Raji (cell line): ENCODE measurements around the gene LENG9.

Source experiments
- POLR2A ChIP-seq: IDR thresholded peaks from 2 replicates; pipeline ENCODE4 v1.6.1; 2011; ENCODE audit warnings: low read depth, low read length, control low read depth; ENCODE audit not compliant: insufficient read depth

Gene LENG9

GRCh38 chr19:54418030-54418929 is 45.3 kb downstream of the LENG9 start:
- no peak for TF ChIP-seq POLR2A

DNA sequence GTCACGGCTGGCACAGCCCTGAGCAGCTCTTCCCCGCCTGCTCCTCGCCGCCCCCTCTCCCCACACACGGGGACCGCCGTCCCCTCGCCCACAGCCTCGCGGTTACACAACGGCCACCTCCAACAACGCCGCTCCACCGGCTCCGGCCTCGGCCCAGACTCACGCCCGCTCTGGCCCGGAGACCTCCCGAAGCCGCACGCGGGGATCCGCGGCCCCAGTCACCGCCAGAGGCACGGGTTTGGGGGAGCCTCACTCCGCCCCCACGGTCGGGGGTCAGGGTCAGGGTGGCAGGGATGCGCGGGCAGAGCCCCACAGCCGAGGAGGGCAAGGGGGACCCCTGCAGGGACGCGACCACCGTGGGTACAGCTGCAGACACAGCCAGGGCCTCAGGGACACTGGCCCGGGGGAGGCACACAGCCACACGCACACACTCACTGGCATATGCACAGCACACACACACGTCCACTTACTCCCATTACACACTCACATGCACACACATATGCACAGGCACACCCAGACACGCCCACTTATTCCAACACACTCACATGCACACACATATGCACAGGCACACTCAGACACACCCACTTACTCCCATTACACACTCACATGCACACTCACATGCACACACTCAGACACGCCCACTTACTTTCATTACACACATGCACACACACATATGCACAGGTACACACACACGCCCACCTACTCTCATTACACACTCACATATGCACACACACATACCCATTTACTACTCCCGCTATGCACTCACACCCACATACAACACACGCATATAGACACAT is 46.7 kb downstream of the LENG9 start:
- no peak for TF ChIP-seq POLR2A

- TF ChIP-seq POLR2A = no peak
Measured at GRCh38 chr19:54415901-54416673, 47.5 kb downstream of the LENG9 start.

- no peak for TF ChIP-seq POLR2A
Measured at GRCh38 chr19:54415208-54415900, 48.2 kb downstream of the LENG9 start, which contains the start of gene TTYH1. TTYH1 (plus strand) TSS chr19:54415464; CDS start chr19:54415553, 89 bp downstream.

GRCh38 chr19:54414156-54414555 is 49.4 kb downstream of the LENG9 start:
- no peak for TF ChIP-seq POLR2A

DNA sequence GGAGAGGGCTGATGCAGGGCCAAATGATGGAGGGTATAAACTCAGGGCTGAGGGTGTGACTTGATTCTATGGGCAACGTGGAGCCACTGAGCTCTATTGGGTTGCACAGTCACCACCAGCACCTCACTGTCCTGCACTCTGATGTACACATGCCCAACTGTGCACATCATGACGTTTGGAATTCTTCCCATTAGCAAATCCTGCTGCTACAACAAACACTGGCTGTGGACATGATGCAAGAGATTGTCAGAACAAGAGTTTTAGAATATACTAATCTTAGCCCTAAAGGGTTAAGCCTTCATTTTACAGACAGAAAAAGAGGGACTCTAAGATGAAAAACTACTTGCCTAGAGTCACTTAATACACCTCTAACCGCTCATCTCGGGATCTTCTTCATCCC is 50.7 kb downstream of the LENG9 start:
- no peak for TF ChIP-seq POLR2A
